BLaER1 (cell line): ENCODE data around the gene PARP15.
"Not testable (repeated sequence)": the region's sequence is repeated elsewhere in the genome, so short reads cannot be mapped to it uniquely, and the experiment has no call there.

Source experiments
- H3K27ac ChIP-seq: shearing (Covaris generic); formaldehyde crosslinking; 2 replicates; pipeline ENCODE4 v1.8.1; 2022
- H3K27me3 ChIP-seq: shearing (Covaris generic); formaldehyde crosslinking; 2 replicates; pipeline ENCODE4 v1.8.1; 2022
- H3K36me3 ChIP-seq: shearing (Covaris generic); formaldehyde crosslinking; 2 replicates; pipeline ENCODE4 v1.8.1; 2022
- H3K4me1 ChIP-seq: shearing (Covaris generic); formaldehyde crosslinking; 2 replicates; pipeline ENCODE4 v1.8.1; 2022
- H3K4me2 ChIP-seq: shearing (Covaris generic); formaldehyde crosslinking; 2 replicates; pipeline ENCODE4 v1.8.1; 2022
- H3K4me3 ChIP-seq: shearing (Covaris generic); formaldehyde crosslinking; 2 replicates; pipeline ENCODE4 v1.8.1; 2022
- H3K9ac ChIP-seq: shearing (Covaris generic); formaldehyde crosslinking; 2 replicates; pipeline ENCODE4 v1.8.1; 2022
- H3K9me3 ChIP-seq: shearing (Covaris generic); formaldehyde crosslinking; 2 replicates; pipeline ENCODE4 v1.8.1; 2022
- H4K20me1 ChIP-seq: shearing (Covaris generic); formaldehyde crosslinking; 2 replicates; pipeline ENCODE4 v1.8.1; 2022
- Cebpa-rat ChIP-seq: shearing (Covaris generic); IDR thresholded peaks from 2 replicates; pipeline ENCODE4 v1.8.1; 2022

The PARP15 gene

GRCh38 chr3:122678506-122678905 lies 101.1 kb downstream of the PARP15 start:
- no peaks in the 10 kb centered on the region for H3K36me3 ChIP-seq
- no peaks in the 10 kb centered on the region for H3K27me3 ChIP-seq
- peak overlapping the region; percentile 59 for H3K27ac ChIP-seq
- no peak for TF ChIP-seq Cebpa-rat
- H4K20me1 ChIP-seq, result no peaks in the 10 kb centered on the region
- H3K4me1 ChIP-seq, result peaks cover 44% of the 10 kb centered on the region
- peaks cover 6% of the 10 kb centered on the region; the same call in 1 of the 2 replicates for H3K9me3 ChIP-seq
- H3K4me3 ChIP-seq, result 0 out of 2 replicates have a peak overlapping the region, but pooled peaks have one; percentile 84
- H3K4me2 ChIP-seq, result peak overlapping the region; percentile 94
- H3K9ac ChIP-seq, result peak overlapping the region; percentile 4; the same call in 1 of the 2 replicates

- Histone ChIP-seq H3K4me1 (peaks cover 44% of the 10 kb centered on the region), H4K20me1 (no peaks in the 10 kb centered on the region), H3K27me3 (no peaks in the 10 kb centered on the region), H3K4me3 (peak overlapping the region; percentile 84), H3K4me2 (peak overlapping the region; percentile 94), H3K36me3 (no peaks in the 10 kb centered on the region), H3K27ac (peak overlapping the region; percentile 91), H3K9me3 (peaks cover 6% of the 10 kb centered on the region; the same call in 1 of the 2 replicates), H3K9ac (peak overlapping the region; percentile 88)
- TF ChIP-seq Cebpa-rat, result no peak
Measured at GRCh38 chr3:122679085-122679881, 101.8 kb downstream of the PARP15 start.

- no peaks in the 10 kb centered on the region; the same call in 1 of the 2 replicates for H3K36me3 ChIP-seq
Measured at GRCh38 chr3:122679882-122680474, 102.5 kb downstream of the PARP15 start.

GRCh38 chr3:122680475-122681283 lies 103.2 kb downstream of the PARP15 start, which contains the start of gene PARP14:
PARP14 (plus strand) TSS chr3:122680839; CDS start chr3:122680884, 45 bp downstream.
- Histone ChIP-seq H3K9me3 (no peaks in the 10 kb centered on the region), H3K9ac (peak within 1 kb of the TSS; percentile 88), H3K4me3 (peak within 1 kb of the TSS; percentile 84), H3K4me2 (peak within 1 kb of the TSS; percentile 96), H3K27me3 (no peaks in the 10 kb centered on the region), H4K20me1 (no peaks in the 10 kb centered on the region), H3K27ac (peak within 1 kb of the TSS; percentile 91), H3K4me1 (peaks cover 44% of the 10 kb centered on the region), H3K36me3 (no peaks in the 10 kb centered on the region; the same call in 1 of the 2 replicates)
- TF ChIP-seq Cebpa-rat, result no peak

More at GRCh38 chr3:122679882-122680474, 102.5 kb downstream of the PARP15 start:
- H3K9ac ChIP-seq, result peak overlapping the region; percentile 88
- no peaks in the 10 kb centered on the region for H4K20me1 ChIP-seq
- no peak for TF ChIP-seq Cebpa-rat
- peaks cover 44% of the 10 kb centered on the region for H3K4me1 ChIP-seq
- H3K27ac ChIP-seq, result peak overlapping the region; percentile 91
- no peaks in the 10 kb centered on the region for H3K9me3 ChIP-seq
- H3K4me3 ChIP-seq, result peak overlapping the region; percentile 84
- H3K27me3 ChIP-seq, result no peaks in the 10 kb centered on the region
- peak overlapping the region; percentile 94 for H3K4me2 ChIP-seq

- Histone ChIP-seq H4K20me1 (no peaks in the 10 kb centered on the region), H3K4me3 (peak overlapping the region; percentile 84), H3K4me1 (peaks cover 44% of the 10 kb centered on the region), H3K9ac (peak overlapping the region; percentile 88), H3K36me3 (no peaks in the 10 kb centered on the region; the same call in 1 of the 2 replicates), H3K9me3 (no peaks in the 10 kb centered on the region), H3K27me3 (no peaks in the 10 kb centered on the region), H3K27ac (peak overlapping the region; percentile 91), H3K4me2 (peak overlapping the region; percentile 96)
- TF ChIP-seq Cebpa-rat, result no peak
Measured at GRCh38 chr3:122681284-122681973, 104.0 kb downstream of the PARP15 start.

GRCh38 chr3:122681974-122682409 lies 104.5 kb downstream of the PARP15 start:
- H3K4me1 ChIP-seq, result peaks cover 44% of the 10 kb centered on the region
- H3K9ac ChIP-seq, result peak overlapping the region; percentile 88
- H3K4me3 ChIP-seq, result peak overlapping the region; percentile 84
- no peaks in the 10 kb centered on the region; the same call in 1 of the 2 replicates for H3K36me3 ChIP-seq
- TF ChIP-seq Cebpa-rat, result no peak
- no peaks in the 10 kb centered on the region for H3K27me3 ChIP-seq
- peak overlapping the region; percentile 91 for H3K27ac ChIP-seq
- H3K9me3 ChIP-seq, result no peaks in the 10 kb centered on the region
- peak overlapping the region; percentile 96 for H3K4me2 ChIP-seq
- H4K20me1 ChIP-seq, result no peaks in the 10 kb centered on the region

- not testable (repeated sequence) for H3K36me3 ChIP-seq, H3K27ac ChIP-seq, H4K20me1 ChIP-seq, H3K9ac ChIP-seq, H3K4me3 ChIP-seq, H3K27me3 ChIP-seq, H3K9me3 ChIP-seq
- peaks cover 43% of the 10 kb centered on the region for H3K4me1 ChIP-seq
- peak overlapping the region; percentile 96 for H3K4me2 ChIP-seq
Measured at GRCh38 chr3:122682778-122683411, 105.4 kb downstream of the PARP15 start.

- TF ChIP-seq Cebpa-rat, result no peak
- no peak overlapping the region for H3K9ac ChIP-seq
- H3K4me2 ChIP-seq, result no peak overlapping the region
- no peak overlapping the region for H3K4me3 ChIP-seq
- peaks cover 12% of the 10 kb centered on the region for H3K4me1 ChIP-seq
- H3K9me3 ChIP-seq, result no peaks in the 10 kb centered on the region
- peaks cover 4% of the 10 kb centered on the region for H3K36me3 ChIP-seq
- no peaks in the 10 kb centered on the region for H4K20me1 ChIP-seq
- no peak overlapping the region for H3K27ac ChIP-seq
- no peaks in the 10 kb centered on the region for H3K27me3 ChIP-seq
Measured at GRCh38 chr3:122687298-122687697, 109.8 kb downstream of the PARP15 start.
